DMS153 (cell line): Measurements from ENCODE around the gene CCDC190.
A peak's percentile ranks its signal among the peaks of the same experiment; 100 is the strongest.
"Not testable (repeated sequence)": the region's sequence is repeated elsewhere in the genome, so short reads cannot be mapped to it uniquely, and the experiment has no call there.

Experiments
- DNase-seq: peaks from one replicate; lab custom pipeline; 2025; lab: John Stamatoyannopoulos, UW

The CCDC190 gene

GRCh38 chr1:162832470-162832869, 28.5 kb downstream of the CCDC190 start:
- DNase-seq, result no peak

GRCh38 chr1:162829268-162829667, 31.7 kb downstream of the CCDC190 start:
- DNase-seq, result no peak

GRCh38 chr1:162823771-162824525, 37.0 kb downstream of the CCDC190 start:
- DNase-seq, result no peak

- no peak for DNase-seq
Observed at GRCh38 chr1:162823231-162823630, 37.7 kb downstream of the CCDC190 start.

- peak; percentile 54 for DNase-seq
Observed at GRCh38 chr1:162822391-162823200, 38.4 kb downstream of the CCDC190 start.

- not testable (repeated sequence) for DNase-seq
Observed at GRCh38 chr1:162818666-162819065, 42.3 kb downstream of the CCDC190 start.

GRCh38 chr1:162818136-162818535, 42.8 kb downstream of the CCDC190 start:
- not testable (repeated sequence) for DNase-seq

- not testable (repeated sequence) for DNase-seq
Observed at GRCh38 chr1:162812357-162812756, 48.6 kb downstream of the CCDC190 start.

- not testable (repeated sequence) for DNase-seq
Observed at GRCh38 chr1:162807503-162807902, 53.5 kb downstream of the CCDC190 start.
